SU-DHL-6 (cell line): ENCODE measurements around the gene PSTPIP1.

Experiments used
- CTCF ChIP-seq: fragments of 200-600 bp; sonication (generic); IDR thresholded peaks from one replicate; pipeline ENCODE4 v1.5.1; 2017; ENCODE audit warnings: antibody characterized with exemption, mild to moderate bottlenecking, low read length, moderate library complexity; ENCODE audit not compliant: insufficient read depth, poor library complexity, severe bottlenecking
- EZH2phosphoT487 ChIP-seq: fragments of 200-600 bp; sonication (generic), shearing (Covaris generic); conservative IDR thresholded peaks from 2 replicates; pipeline ENCODE4 v1.6.1; 2018; ENCODE audit warnings: mild to moderate bottlenecking, antibody characterized with exemption, low read length, moderate library complexity, mixed read lengths

- TF ChIP-seq CTCF (no peak), EZH2phosphoT487 (no peak)
Measured at GRCh38 chr15:76974456-76975036, 20.4 kb upstream of the PSTPIP1 start.
